HG03108 (cell line): ENCODE measurements around the gene RPS6KA2.

Experiments
- ATAC-seq: cut with Tn5 transposase; IDR thresholded peaks from one replicate; pipeline ENCODE4 v1.9.1; 2021; ENCODE audit warnings: moderate library complexity; ENCODE audit not compliant: unreplicated experiment

RPS6KA2 gene

DNA sequence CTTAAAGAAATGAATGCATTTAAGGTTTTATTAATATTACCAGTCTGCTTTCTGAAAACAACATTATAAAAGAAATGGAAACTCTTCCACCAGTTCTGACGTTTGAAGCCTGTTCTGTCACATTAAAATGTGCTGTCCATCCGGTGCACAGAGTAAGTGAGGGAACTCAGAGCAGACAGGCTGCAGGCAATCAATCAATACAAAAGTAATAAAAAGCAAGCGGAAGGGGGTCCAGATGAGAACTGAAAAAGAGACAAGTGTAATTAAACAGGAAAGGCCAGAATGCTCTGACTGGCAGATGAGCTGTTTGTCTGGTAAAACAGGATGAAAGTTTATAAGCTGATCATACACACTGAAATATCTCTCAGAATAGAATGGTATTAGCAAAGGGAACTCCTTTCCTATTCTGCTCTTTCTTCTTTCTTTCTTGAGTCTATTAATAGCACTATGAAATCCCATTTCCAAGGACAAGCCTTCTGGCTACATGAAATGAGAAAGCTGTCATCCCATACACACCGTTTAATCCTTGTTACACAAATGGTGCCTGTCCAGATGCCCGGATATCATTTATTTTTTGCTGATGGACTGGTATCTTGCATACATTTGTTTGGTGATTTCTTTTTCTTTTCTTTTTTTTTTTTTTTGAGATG is 134.8 kb downstream of the RPS6KA2 start:
- no peak for ATAC-seq

DNA sequence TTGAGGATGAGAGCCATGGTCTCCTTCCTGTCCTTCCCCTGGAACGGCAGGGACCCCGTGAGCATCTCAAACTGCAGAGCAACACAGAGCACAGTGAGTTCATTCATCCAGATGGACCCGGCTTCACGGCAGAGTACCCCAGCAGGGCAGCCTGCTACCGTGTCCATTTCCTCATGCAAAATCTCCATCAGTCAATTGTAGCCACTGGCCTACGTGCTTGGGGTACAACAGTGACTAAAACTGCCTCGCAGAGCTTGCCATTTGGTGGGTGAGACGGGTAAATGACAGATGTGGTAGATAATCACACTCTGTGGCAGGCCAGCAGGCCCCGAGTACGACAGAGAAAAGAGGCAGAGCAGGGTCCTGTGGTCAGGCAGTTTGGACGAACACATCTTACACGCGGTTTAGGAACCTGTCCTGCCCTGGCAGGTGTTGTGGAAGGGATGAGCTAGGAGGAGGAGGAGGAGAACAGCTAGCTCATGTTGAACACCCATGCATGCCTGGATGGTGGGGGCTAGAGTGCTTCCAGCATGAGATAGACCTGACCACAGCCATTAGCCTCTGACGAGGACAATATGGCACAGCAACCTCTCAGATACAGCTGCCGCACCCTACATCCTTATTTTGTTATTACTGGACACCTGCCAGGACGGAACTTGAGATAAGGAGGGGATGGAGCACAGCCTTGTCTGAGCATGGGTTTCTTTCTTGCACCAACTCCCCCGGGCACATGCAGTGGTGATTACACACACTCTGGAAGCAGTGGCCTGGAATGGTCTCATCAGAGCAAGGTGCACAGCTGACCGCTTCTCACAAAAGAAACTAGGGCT is 136.2 kb downstream of the RPS6KA2 start:
- ATAC-seq, result no peak

DNA sequence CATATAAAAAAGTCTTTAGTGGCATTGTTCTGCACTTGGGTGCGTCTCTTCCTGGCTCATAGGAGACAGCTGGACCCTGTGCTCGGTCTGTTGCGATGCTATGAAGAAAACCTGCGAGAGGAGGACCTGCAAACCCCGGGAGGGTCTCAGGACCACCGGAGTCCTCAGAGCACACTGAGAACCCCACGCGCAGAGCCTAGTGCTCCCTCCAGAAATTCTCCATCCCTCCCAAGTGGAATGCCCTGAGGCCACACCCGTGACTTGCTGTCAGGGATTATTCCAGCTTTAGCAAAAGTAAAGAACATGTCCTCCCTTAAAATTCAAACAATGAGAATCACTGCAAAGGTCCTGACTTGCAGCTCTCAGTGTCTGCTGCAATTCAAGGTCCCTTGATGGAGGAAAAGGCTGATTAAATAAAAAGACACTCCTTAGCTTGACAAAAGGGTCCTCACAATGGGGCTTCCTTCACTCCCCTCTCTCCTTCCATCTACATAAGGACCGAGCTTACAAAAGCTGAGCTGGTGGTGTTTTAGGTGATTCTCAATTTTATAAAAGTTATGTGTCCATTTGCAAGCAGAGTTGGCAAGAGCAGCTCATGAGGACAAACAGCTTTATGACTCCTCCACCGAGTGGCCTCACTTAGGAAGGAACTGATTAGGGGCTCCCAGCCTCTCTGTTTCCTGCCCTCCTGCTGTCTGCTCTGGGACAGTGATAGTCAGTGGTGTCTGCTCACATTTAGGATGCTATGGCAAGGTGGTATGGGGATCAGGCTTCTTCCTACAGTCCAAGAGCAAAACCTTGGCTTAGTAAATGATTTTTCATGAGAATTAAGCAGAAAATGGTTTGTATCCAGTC is 137.5 kb downstream of the RPS6KA2 start:
- ATAC-seq, result no peak

DNA sequence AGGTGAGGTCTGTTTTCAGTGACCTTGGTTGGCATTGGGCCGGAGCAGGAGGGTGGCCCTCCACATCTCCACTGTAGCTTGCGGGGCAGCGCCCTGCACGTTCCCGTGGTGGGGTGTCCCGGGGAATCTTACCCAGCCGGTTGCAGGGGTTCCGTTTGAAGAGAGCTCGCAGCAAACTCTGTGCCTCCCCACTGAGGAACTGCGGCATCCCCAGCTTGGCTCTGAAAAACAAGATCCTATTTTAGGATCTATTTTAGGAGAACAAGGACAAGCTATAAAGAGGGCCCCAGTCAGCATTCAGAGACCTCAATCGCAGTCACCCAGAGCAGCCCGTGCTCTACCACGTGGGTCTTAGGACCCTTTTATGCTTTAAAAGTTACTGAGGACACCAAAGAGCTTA is 138.3 kb downstream of the RPS6KA2 start:
- no peak for ATAC-seq

DNA sequence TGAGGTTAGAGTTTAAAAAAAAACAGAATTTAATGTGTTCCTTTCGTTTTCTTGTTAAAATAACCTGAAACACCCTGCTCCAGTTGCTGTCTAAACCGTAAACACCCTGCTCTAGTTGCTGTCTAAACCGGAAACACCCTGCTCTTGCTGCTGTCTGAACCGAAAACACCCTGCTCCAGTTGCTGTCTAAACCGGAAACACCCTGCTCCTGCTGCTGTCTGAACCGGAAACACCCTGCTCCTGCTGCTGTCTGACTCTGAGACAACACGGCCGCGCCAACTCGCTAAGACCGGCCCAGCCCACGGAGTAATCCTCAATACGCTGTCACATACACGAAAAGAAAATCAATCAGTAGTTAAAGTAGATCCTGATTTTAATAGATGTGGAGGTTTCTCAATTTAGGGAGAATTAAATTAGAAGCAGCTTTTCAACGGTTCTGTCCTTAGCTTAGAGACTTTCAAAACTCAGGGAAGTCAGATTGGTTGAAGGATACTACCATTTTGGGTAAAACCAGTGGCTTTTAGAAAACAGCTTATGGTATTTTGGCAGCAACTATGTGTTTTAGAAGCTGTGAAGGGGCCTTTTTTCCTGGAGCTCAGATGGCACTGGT is 138.9 kb downstream of the RPS6KA2 start:
- ATAC-seq, result peak; percentile 78

DNA sequence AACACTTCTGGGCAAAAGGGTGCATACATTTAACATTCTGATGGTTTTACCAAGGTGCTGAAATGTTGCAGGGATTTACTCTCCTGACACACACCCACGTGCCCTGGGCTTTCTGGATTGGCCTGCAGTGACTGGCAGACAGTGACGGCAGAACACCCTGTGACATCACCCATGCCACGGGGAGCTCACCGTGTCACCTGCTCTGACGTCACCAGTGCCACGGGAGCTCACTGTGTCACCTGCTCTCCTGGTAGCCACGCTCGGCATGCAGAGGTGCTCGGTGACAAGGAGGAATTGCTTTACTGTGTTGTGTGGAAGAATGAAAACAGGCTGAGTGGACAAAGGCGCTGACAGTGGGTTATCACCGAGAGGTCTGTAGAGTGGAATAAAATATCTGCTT is 139.9 kb downstream of the RPS6KA2 start:
- ATAC-seq, result no peak

DNA sequence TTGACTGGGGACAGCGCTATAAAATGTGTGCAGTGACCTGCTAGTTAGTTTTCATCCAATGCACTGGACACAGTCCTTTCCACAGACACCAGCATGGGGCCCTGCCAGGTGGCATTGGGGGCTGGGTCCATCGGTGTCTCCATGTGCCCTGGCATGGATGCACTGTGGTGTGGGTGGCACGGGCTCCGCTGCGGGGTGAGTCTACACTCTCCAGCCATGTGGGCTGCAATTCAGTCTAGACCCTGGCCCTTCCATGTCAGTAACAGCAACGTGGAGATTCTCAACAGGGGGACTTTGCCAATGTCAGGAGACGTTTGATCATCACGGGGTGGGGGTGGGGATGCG is 140.5 kb downstream of the RPS6KA2 start:
- no peak for ATAC-seq

DNA sequence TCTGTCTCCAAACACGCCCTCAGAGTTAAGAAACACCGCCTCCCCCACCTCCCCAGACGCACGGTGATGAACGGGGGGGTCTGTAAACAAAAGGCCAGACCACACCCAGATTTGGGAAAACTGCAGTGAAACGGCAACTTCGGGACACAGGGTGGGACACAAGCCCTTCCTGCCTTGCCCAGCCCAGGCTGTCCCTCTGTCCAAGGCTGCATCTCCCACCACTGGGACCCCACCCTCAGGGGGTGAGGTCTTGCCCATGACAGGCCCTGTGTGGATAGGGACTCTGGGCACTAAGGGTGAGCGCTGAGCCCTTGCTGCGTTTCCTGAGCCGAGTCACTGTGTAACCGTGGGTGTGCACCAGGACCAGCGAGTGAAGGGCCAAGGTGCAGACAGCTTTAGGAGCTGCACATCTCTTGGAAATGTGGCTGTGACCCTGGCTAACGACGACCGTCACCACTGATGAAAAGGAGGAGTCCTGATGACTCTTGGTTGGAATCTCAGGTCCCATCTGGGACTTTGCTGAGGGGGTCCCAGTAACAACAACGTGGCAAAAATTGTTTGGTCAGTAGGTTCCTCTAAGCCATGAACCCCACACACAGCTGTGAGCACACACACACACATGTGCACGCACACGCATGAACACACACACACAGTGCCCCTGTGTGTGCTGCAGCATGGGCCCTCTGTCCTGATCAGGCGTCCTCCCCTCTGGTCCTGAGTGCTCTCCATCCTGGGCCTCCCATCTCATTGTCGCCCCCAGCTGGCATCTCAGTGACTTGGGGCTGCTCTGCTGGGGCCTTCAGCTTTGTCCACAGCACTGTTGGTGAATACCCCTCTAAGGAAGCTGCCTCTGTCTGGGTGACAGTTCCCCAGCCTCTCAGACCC is 141.2 kb downstream of the RPS6KA2 start:
- no peak for ATAC-seq

DNA sequence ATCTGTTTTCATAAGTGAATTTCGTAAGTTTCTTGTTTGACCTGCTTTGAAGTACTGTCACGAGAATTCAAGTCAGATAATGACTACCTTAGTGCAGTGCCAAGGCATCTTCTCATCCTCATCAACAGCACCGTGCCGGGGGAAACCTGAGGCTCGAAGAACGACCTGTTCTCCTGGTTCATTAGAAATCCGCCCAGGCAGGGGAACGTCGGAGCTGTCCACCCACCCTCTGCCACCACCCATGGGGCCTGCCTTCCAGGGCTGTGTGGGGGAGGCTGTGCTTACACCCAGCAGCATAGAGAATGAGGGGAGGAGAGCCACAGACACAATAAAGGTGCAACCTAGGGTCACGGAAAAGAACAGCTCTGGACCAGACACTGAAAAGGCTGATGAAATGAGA is 142.2 kb downstream of the RPS6KA2 start:
- ATAC-seq, result no peak

DNA sequence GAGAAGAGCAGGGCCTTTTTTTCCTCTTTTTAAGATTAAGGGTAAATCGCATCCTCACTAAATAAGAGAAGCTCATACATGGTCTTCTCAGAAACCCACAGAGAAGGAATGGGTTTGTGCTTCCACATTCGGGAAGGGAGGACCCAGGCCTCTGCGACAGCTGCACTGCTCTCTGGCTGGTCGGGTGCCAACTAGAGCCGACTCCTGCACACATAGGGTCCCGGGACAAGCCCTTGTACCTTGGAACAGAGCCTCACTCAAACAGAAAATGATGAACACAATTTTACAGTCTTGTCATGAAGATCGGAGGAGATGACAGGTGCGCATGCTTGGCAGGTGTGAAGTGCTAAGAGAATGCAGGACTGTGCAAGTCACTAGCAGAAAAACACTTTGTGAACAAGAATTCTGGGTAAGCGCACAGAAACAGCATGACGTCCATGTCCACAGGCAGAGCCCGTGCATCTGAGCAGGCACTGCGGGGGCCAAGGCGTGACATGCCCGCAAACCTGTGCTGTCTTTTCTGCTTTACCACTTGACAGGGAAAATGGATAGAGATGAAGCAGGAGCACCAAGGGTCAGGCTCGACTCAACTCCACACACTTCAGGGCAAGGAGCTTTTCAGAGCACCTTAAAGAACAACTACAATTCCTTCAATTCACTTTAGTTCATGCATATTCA is 143.3 kb downstream of the RPS6KA2 start:
- ATAC-seq, result no peak

DNA sequence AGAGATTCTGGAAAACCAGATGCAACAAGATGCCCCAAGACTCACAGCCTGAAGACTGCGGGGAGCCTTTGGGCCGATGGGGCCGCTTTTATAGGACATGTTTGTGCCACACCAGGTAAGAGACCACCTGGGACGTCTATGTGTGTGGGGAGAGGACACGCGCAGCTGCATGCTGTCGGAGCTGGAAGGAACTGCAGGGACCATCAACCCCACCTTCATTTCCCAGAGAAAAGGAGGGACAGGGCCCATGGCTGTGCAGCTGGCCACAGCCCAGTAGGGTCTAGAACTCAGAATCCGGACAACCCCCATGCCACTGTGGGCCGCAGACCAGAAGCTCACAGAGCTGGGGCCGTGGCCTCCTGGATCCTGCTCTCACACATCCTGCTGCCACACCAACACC is 144.0 kb downstream of the RPS6KA2 start:
- no peak for ATAC-seq

DNA sequence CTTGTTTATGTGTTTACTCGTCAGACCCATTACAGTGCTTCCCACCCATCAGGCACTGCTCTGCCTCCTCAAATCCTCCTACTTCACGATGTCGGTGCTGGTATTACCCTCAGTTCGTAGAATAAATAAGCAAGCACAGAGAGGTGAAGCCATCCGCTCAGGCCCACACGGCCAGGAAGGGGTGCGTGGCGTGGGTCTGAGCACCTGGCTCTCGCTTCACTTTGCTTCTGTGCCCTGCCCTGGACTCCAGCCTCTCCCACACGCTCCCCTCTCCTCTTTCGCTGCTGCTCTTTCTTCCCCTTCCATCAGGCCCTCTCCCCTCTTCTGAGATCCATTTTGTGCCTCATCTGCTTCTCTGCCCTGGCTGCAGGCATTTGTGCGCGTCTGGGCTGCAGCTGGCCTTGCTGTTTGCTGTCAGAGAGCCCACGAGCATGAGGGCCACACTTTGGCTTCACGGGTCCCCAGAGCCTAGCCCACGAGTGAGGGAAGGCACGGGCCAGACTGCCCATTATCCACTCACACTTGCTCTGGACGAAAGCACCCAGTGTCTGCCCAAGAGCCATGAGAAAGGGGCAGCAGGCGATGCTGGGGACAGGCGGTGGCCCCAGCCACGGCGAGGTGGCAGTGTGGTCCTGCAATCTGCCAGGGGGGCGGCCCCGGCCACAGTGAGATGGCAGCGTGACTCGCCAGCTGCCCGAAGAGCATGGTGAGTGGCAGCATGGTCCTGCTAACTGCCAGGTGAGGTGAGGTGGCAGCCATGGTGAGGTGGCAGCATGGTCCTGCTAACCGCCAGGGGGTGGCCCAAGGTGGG is 148.1 kb downstream of the RPS6KA2 start:
- ATAC-seq, result no peak

DNA sequence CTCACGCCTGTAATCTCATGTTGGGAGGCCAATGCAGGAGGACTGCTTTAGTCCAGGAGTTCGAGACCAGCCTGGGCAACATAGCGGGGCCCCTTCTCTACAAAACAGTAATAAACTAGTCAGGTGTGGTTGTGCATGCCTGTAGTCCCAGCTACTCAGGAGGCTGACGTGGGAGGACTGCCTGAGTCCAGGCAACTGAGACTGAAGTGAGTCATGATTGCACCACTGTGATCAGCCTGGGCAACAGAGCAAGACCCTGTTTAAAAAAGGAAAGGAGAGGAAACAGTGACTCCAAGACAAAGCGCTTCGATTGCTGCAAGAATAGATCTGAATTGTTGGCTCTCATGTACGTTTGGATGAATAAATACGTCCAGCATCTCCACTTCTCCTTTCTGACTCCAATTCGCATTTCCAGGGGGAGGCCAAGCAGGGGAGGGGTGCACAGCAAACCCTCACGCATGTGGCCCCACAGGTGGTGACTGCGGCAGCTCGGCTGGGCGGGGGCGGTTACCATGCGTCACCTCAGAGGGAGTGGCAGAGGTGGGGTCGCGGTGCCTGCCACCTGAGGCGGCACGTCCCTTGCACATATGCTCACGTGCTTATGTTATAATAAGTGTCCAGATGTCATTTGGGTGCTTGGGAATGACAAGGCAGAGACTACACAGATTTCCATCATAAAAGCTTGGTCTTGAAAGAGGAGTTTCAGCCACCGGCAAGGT is 149.2 kb downstream of the RPS6KA2 start:
- ATAC-seq, result no peak

DNA sequence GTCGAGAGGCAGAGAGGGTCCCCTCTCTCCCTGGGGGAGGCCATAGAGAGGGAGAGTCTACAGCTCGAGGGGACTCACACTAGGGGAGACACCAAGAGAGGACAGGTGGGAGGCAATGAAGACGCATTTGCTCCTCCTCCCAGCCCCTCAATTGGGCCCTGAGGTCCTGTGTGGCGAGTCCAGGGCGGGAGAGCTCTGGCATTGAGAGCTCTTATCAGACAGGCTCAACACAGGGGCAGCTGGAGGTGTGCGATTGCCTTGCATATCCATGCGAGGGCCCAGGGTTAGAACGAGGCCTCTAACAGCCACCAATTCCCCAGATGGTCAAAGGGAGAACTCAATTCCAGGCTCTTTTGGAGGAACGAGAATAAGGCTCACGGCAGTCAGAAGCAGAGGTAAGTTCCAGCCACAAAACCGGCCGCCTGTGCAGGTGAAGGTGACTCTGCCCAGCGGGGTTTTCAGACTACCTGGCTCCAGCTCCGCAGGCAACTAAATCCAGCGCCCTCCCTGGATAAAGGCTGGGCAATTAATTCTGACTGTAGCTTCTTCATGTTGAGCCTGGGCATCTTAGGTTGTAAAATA is 150.3 kb downstream of the RPS6KA2 start:
- ATAC-seq, result no peak

DNA sequence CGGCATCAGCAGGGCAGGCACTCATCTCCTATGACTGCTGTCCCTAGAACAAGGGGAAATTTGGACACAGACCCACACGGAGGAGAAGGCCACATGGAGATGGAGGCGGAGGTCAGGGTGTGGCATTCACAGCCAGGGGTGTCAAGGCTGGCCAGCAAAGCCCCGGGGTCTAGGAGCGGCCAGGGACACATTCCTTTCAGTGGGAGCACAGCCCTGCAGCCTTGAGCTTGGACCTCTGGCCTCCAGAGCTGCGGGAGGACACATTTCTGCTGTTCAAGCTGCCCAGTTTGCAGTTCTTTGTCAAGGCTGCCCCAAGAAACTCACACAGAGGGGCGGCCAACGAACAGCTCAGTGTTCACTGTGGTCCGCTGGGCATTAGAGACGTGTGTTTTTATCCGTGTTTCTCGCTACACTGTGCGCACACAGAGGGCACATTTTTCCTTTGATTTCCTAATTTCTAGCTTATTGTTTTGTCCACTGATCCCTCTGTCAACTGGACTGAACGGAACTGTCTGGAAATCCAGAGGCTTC is 150.9 kb downstream of the RPS6KA2 start:
- no peak for ATAC-seq

DNA sequence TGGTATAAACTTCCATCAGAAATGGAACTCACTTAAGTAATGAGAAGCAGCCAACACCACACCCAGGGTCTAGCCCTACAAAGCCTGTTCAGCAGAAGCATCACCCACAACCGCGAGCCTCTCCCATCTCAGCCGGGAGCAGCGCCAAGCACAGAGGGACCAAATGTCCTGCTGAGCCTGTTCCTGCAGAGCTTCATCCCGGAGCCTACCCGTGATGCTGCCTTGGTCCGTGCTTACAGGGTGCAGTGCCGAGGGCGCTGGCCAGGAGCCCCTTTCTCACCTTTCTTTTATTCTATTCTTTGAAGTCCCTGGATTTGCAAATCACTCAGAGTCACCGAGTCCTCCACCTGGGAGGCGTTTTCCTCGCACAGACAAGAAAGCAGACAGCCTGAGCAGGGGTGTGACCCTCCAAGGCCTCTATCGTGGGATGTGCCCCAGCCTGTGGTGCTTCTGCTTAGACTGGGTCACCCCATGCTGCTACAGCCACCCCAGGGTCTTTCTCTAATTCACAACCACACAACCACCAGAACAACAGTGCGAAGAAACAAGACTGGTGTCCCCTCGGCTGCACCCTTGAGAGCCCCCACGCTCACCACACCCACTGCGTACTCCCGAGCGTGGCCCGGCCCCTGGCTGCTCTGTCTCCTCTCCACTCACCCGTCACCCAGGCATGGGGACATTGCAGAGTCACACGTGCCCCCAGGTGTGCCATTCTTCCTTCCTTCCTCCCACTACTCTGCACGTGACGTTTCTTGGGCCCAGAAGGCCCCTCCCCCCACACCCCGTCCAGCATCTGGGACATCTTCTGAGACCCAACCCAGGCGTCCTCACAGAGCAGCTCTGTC is 152.1 kb downstream of the RPS6KA2 start:
- no peak for ATAC-seq
